SU-DHL-6 (cell line): ENCODE results near the gene AFF3.

Experiments
- CTCF ChIP-seq: fragments of 200-600 bp; sonication (generic); IDR thresholded peaks from one replicate; pipeline ENCODE4 v1.5.1; 2017; ENCODE audit warnings: antibody characterized with exemption, mild to moderate bottlenecking, low read length, moderate library complexity; ENCODE audit not compliant: insufficient read depth, poor library complexity, severe bottlenecking
- EZH2phosphoT487 ChIP-seq: fragments of 200-600 bp; sonication (generic), shearing (Covaris generic); conservative IDR thresholded peaks from 2 replicates; pipeline ENCODE4 v1.6.1; 2018; ENCODE audit warnings: mild to moderate bottlenecking, antibody characterized with exemption, low read length, moderate library complexity, mixed read lengths

GRCh38 chr2:99719102-99719501 lies 423.3 kb downstream of the AFF3 start:
- TF ChIP-seq CTCF = no peak
- TF ChIP-seq EZH2phosphoT487 = no peak
